OCI-LY7 (cell line): ENCODE results near the gene COL15A1. TPM values are rescaled to one million over a fixed set of nuclear protein-coding genes. Genes with fewer than 3 reads are reported as not detected.

Experiments
- BruUV-seq: library from RNA; stranded (reverse); fragments of 400-500 nt; replicated peaks from 2 replicates; lab custom pipeline; 2021; lab: Mats Ljungman, UMichigan
- CTCF ChIA-PET: fragments of 300-600 bp; sonication (Branson Sonifier 250); formaldehyde crosslinking; loops from one replicate; lab custom pipeline; 2022; ENCODE audit warnings: antibody characterized with exemption; ENCODE audit not compliant: unreplicated experiment; lab: Charles Lee
- POLR2A ChIA-PET: fragments of 300-600 bp; sonication (Branson Sonifier 250); formaldehyde crosslinking; loops from one replicate; lab custom pipeline; 2022; ENCODE audit warnings: antibody characterized with exemption; lab: Charles Lee
- DNase-seq: peaks from one replicate; pipeline ENCODE4 v3.0.0-alpha.2; 2015; ENCODE audit warnings: low spot score
- H2AFZ ChIP-seq: fragments of 200-600 bp; sonication (generic), shearing (Covaris generic); 2 replicates; pipeline ENCODE4 v1.6.1; 2014; ENCODE audit warnings: mild to moderate bottlenecking, antibody characterized with exemption, low read length, moderate library complexity
- H3K27ac ChIP-seq: fragments of 200-600 bp; sonication (generic); 2 replicates; pipeline ENCODE4 v1.5.1; 2014; ENCODE audit warnings: mixed run types, low read depth, mild to moderate bottlenecking, moderate library complexity, low read length, inconsistent platforms; ENCODE audit not compliant: poor library complexity, severe bottlenecking
- H3K36me3 ChIP-seq: fragments of 200-600 bp; sonication (generic); 2 replicates; pipeline ENCODE4 v1.6.1; 2014; ENCODE audit warnings: mild to moderate bottlenecking, antibody characterized with exemption, low read length, moderate library complexity, mixed read lengths; ENCODE audit not compliant: insufficient read depth
- H3K4me1 ChIP-seq: fragments of 200-600 bp; sonication (generic); 2 replicates; pipeline ENCODE4 v1.5.1; 2014; ENCODE audit warnings: mild to moderate bottlenecking, low read length; ENCODE audit not compliant: insufficient read depth, poor library complexity, severe bottlenecking
- H3K4me2 ChIP-seq: fragments of 200-600 bp; sonication (generic); 2 replicates; pipeline ENCODE4 v1.6.1; 2014; ENCODE audit warnings: mild to moderate bottlenecking, low read length
- H3K4me3 ChIP-seq: fragments of 200-600 bp; sonication (generic); 2 replicates; pipeline ENCODE4 v1.5.1; 2014; ENCODE audit warnings: mild to moderate bottlenecking, low read depth, low read length; ENCODE audit not compliant: poor library complexity, severe bottlenecking
- H3K79me2 ChIP-seq: fragments of 200-600 bp; sonication (generic); 2 replicates; pipeline ENCODE4 v1.6.1; 2016; ENCODE audit warnings: low read depth, mild to moderate bottlenecking, low read length, moderate library complexity, mixed read lengths; ENCODE audit not compliant: insufficient read depth
- H3K9me2 ChIP-seq: fragments of 200-600 bp; sonication (generic); 2 replicates; pipeline ENCODE4 v1.6.1; 2016; ENCODE audit warnings: mild to moderate bottlenecking, low read length, mixed read lengths; ENCODE audit not compliant: insufficient read depth
- H3K9me3 ChIP-seq: fragments of 200-600 bp; sonication (generic); 2 replicates; pipeline ENCODE4 v1.6.1; 2014; ENCODE audit warnings: mild to moderate bottlenecking, mixed run types, low read length, mixed read lengths
- H4K20me1 ChIP-seq: fragments of 200-600 bp; sonication (generic); 2 replicates; pipeline ENCODE4 v1.6.1; 2014; ENCODE audit warnings: mild to moderate bottlenecking, antibody characterized with exemption, low read length, moderate library complexity, mixed read lengths; ENCODE audit not compliant: insufficient read depth
- CTCF ChIP-seq: fragments of 200-600 bp; sonication (generic); conservative IDR thresholded peaks from 2 replicates; pipeline ENCODE4 v1.5.1; 2014; ENCODE audit warnings: mild to moderate bottlenecking, antibody characterized with exemption, low read length, moderate library complexity, mixed read lengths
- EZH2phosphoT487 ChIP-seq: fragments of 200-600 bp; sonication (generic); IDR thresholded peaks from 2 replicates; pipeline ENCODE4 v1.6.1; 2018; ENCODE audit warnings: low read depth, borderline replicate concordance, mild to moderate bottlenecking, mixed run types, antibody characterized with exemption, low read length, moderate library complexity, mixed read lengths
- intact Hi-C: fragments of 100-400 bp; cut with micrococcal nuclease; formaldehyde crosslinking; loops from one replicate; pipeline ENCODE4 v1.10.0; 2022; ENCODE audit not compliant: unreplicated experiment
- total RNA-seq, 2 experiments: library from RNA; depleted of rRNA in 1 of 2; stranded (reverse); fragments of >200 nt in 1 of 2; shearing (Covaris generic) in 1 of 2; gene quantifications; 2 replicates each; pipeline ENCODE4 v1.2.3, GENCODE V29; 2014 to 2022

Gene COL15A1
- total RNA-seq, 2 experiments from 2014 or later = not detected

GRCh38 chr9:99050292-99050911 lies 106.7 kb downstream of the COL15A1 start:
- POLR2A ChIA-PET = no interaction called here
- no TSS peak for BruUV-seq
- Histone ChIP-seq H3K36me3 (no peaks in the 10 kb centered on the region), H2AFZ (no peak overlapping the region), H4K20me1 (no peaks in the 10 kb centered on the region), H3K9me2 (no peaks in the 10 kb centered on the region), H3K27ac (no peak overlapping the region), H3K4me2 (no peak overlapping the region), H3K4me1 (no peaks in the 10 kb centered on the region), H3K79me2 (no peaks in the 10 kb centered on the region), H3K9me3 (no peaks in the 10 kb centered on the region), H3K4me3 (no peak overlapping the region)
- TF ChIP-seq CTCF (no peak), EZH2phosphoT487 (no peak)
- intact Hi-C loops = no loop called here
- CTCF ChIA-PET = no interaction called here
- no peak for DNase-seq

GRCh38 chr9:99050924-99051323 lies 107.2 kb downstream of the COL15A1 start:
- Histone ChIP-seq H3K4me1 (no peaks in the 10 kb centered on the region), H4K20me1 (no peaks in the 10 kb centered on the region), H3K4me2 (no peak overlapping the region), H3K9me3 (no peaks in the 10 kb centered on the region), H3K9me2 (no peaks in the 10 kb centered on the region), H3K36me3 (no peaks in the 10 kb centered on the region), H3K79me2 (no peaks in the 10 kb centered on the region), H3K27ac (no peak overlapping the region), H3K4me3 (no peak overlapping the region), H2AFZ (no peak overlapping the region)
- no peak for DNase-seq
- ChIA-PET POLR2A (interaction anchor here (0.8 kb wide), 1 partner anchor 9 kb away, joined by 3 read pairs; no protein-coding TSS in a partner anchor), CTCF (no interaction called here)
- TF ChIP-seq CTCF (no peak), EZH2phosphoT487 (no peak)
- intact Hi-C loops = no loop called here
- BruUV-seq = no TSS peak

DNA sequence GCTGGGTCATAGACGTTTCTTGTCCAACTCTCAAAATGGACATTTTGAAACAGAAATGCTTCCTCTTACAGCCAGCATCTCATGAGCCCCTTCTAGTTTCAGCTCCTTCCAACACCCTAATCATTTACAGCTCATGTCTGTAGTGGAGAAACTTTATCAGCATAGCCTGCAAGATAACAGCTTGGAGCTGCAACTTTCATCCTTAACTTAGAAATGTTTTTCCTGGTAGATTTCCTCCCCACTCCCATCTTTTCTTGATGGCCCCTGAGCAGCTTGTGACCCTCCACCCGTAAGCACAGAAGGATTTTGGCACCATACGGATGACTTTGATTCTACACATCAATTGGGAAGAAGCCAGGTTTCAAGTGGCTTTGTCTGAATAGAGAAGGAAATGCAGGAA lies 107.7 kb downstream of the COL15A1 start:
- Histone ChIP-seq H3K4me2 (no peak overlapping the region), H3K9me3 (no peaks in the 10 kb centered on the region; the same call in 1 of the 2 replicates), H4K20me1 (no peaks in the 10 kb centered on the region), H3K4me3 (no peak overlapping the region), H2AFZ (no peak overlapping the region), H3K4me1 (no peaks in the 10 kb centered on the region), H3K9me2 (no peaks in the 10 kb centered on the region), H3K27ac (no peak overlapping the region), H3K79me2 (no peaks in the 10 kb centered on the region), H3K36me3 (no peaks in the 10 kb centered on the region; the same call in 1 of the 2 replicates)
- DNase-seq = no peak
- POLR2A ChIA-PET = interaction anchor here (0.8 to 1.3 kb wide), 2 partner anchors 9 to 12 kb away, joined by 3 read pairs; no protein-coding TSS in a partner anchor
- CTCF ChIA-PET = no interaction called here
- no TSS peak for BruUV-seq
- TF ChIP-seq EZH2phosphoT487 (no peak), CTCF (no peak)
- intact Hi-C loops = no loop called here
